Suprapubic skin (tissue), 4 donors: Measurements from ENCODE around the gene ARHGEF6.

Source experiments
- EP300 ChIP-seq: sonication (generic); formaldehyde crosslinking; IDR thresholded peaks from one replicate; pipeline ENCODE4 v1.6.1; 2017; ENCODE audit warnings: antibody characterized with exemption
- POLR2A ChIP-seq, 2 donors: fragments of 450-650 bp; IDR thresholded peaks; one replicate each; pipeline ENCODE4 v1.6.1; 2017; ENCODE audit warnings: antibody characterized with exemption in 2 of 2, mild to moderate bottlenecking in 2 of 2, moderate library complexity in 2 of 2
- POLR2AphosphoS5 ChIP-seq, 3 donors: sonication (generic); formaldehyde crosslinking; IDR thresholded peaks; one replicate each; pipeline ENCODE4 v1.6.1; 2017; ENCODE audit warnings: antibody characterized with exemption in 3 of 3

- TF ChIP-seq POLR2AphosphoS5 (IDR thresholded peaks at IDR 0.05) (no peak), EP300 (no peak), POLR2A (IDR thresholded peaks at IDR 0.05) (no peak)
Measured at GRCh38 chrX:136658151-136658550, 122.6 kb downstream of the ARHGEF6 start.
